Measurements from ENCODE around the gene SLC1A7.
A peak's percentile ranks its signal among the peaks of the same experiment; 100 is the strongest.

Gene SLC1A7

GRCh38 chr1:53183095-53183990 lies 40.9 kb upstream of the SLC1A7 start:
- DNase-seq (ENCODE audit: low read depth), result no peak
- H3K4me3 ChIP-seq (ENCODE audit: low read length), result no peak overlapping the region
- TF ChIP-seq, protein P1, sequence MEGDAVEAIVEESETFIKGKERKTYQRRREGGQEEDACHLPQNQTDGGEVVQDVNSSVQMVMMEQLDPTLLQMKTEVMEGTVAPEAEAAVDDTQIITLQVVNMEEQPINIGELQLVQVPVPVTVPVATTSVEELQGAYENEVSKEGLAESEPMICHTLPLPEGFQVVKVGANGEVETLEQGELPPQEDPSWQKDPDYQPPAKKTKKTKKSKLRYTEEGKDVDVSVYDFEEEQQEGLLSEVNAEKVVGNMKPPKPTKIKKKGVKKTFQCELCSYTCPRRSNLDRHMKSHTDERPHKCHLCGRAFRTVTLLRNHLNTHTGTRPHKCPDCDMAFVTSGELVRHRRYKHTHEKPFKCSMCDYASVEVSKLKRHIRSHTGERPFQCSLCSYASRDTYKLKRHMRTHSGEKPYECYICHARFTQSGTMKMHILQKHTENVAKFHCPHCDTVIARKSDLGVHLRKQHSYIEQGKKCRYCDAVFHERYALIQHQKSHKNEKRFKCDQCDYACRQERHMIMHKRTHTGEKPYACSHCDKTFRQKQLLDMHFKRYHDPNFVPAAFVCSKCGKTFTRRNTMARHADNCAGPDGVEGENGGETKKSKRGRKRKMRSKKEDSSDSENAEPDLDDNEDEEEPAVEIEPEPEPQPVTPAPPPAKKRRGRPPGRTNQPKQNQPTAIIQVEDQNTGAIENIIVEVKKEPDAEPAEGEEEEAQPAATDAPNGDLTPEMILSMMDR (IDR thresholded peaks at IDR 0.05; ENCODE audit: insufficient read depth, low read depth, low read length, missing control alignments), result no peak

- H3K4me3 ChIP-seq (ENCODE audit: low read length), result no peak overlapping the region
- DNase-seq (ENCODE audit: low read depth), result no peak
- TF ChIP-seq, protein P1 (IDR thresholded peaks at IDR 0.05; ENCODE audit: insufficient read depth, low read depth, low read length, missing control alignments), result no peak
Observed at GRCh38 chr1:53182716-53183094, 40.3 kb upstream of the SLC1A7 start.

DNA sequence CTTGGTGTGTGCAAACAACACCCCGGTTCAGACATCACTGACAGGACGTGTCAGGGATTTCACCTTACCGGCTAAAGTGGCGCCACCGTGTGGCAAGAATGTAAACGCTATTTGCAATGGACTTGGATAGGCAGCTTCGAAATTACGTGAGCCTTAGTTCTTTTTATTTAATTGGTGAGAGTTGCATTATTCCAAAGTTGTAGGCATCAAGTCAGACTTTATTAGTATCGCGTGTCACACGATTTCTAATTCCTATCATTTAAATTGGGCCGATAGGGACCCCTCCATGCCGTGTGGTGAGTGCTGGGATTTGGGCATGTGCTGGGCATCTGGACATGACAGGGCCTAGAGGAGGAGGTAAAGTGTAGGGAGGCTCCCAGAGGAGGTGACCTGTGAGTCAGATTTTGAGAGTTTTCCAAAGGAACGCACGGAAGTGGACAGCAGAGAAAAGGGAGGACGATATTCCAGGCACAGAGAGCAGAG lies 39.7 kb upstream of the SLC1A7 start:
- H3K4me3 ChIP-seq (ENCODE audit: low read length), result no peak overlapping the region
- TF ChIP-seq, protein P1 (IDR thresholded peaks at IDR 0.05; ENCODE audit: insufficient read depth, low read depth, low read length, missing control alignments), result peak; percentile 83
- peak; percentile 88 for DNase-seq (ENCODE audit: low read depth)

GRCh38 chr1:53180951-53181350 lies 38.5 kb upstream of the SLC1A7 start:
- H3K4me3 ChIP-seq (ENCODE audit: low read length), result no peak overlapping the region
- TF ChIP-seq, protein P1 (IDR thresholded peaks at IDR 0.05; ENCODE audit: insufficient read depth, low read depth, low read length, missing control alignments), result no peak
- no peak for DNase-seq (ENCODE audit: low read depth)

- TF ChIP-seq, protein P1 (IDR thresholded peaks at IDR 0.05; ENCODE audit: insufficient read depth, low read depth, low read length, missing control alignments), result no peak
- no peak for DNase-seq (ENCODE audit: low read depth)
- no peak overlapping the region for H3K4me3 ChIP-seq (ENCODE audit: low read length)
Observed at GRCh38 chr1:53180226-53180625, 37.8 kb upstream of the SLC1A7 start.

DNA sequence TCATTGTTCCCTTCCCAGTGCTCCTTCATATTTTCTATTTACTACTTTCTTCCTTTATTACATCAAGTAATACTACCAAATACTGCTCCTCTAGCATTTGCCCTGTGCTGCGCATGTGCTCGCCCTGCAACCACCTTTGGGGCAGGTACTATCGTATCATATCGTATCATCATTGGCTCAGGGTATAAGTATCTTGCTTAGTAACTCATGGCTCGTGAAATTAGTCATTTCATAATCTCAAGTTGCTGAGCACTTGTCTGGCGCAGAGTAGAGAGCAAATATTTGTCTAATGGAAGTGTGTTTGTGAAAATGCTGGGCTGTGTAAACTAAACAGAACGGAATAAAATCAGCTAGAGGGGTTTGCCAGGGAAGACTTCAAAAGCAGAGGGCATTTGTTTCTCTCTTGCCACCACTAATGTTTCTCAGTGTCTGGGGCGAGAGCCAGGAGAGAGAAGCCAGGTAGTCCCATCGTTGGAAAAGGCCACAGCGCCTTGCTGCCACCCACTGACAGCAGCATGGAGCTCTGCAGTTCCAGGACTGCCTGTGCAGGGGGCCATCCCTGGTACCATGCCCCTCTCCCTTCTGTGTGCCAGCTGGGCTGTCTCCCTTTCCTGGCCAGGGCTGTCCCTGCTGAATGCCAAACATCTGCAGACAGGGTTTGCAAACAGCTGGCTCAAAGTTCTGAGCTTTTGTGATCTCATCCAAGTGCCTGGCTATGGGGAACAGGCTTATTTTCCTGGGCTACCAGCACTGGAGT lies 34.2 kb upstream of the SLC1A7 start:
- H3K4me3 ChIP-seq (ENCODE audit: low read length), result no peak overlapping the region
- peak; percentile 71 for DNase-seq (ENCODE audit: low read depth)
- TF ChIP-seq, protein P1 (IDR thresholded peaks at IDR 0.05; ENCODE audit: insufficient read depth, low read depth, low read length, missing control alignments), result peak; percentile 34
